HG03378 (cell line): ENCODE results near the gene HOXA7.

Experiments
- ATAC-seq: cut with Tn5 transposase; IDR thresholded peaks from one replicate; pipeline ENCODE4 v1.9.1; 2021; ENCODE audit warnings: mild to moderate bottlenecking, moderate library complexity; ENCODE audit not compliant: unreplicated experiment

HOXA7 gene

GRCh38 chr7:27171637-27172314, 15.3 kb upstream of the HOXA7 start:
- ATAC-seq, result no peak

GRCh38 chr7:27171325-27171636, 14.8 kb upstream of the HOXA7 start:
- ATAC-seq, result no peak

GRCh38 chr7:27170426-27171324, 14.2 kb upstream of the HOXA7 start:
- no peak for ATAC-seq

- ATAC-seq, result no peak
These were observed 13.4 kb upstream of the HOXA7 start for GRCh38 chr7:27169658-27170425.

- no peak for ATAC-seq
These were observed 11.9 kb upstream of the HOXA7 start for GRCh38 chr7:27168265-27168947.

GRCh38 chr7:27167916-27168264, 11.4 kb upstream of the HOXA7 start:
- no peak for ATAC-seq

GRCh38 chr7:27166531-27167505, 10.3 kb upstream of the HOXA7 start:
- ATAC-seq, result no peak

- no peak for ATAC-seq
These were observed 9.6 kb upstream of the HOXA7 start for GRCh38 chr7:27165996-27166530.

GRCh38 chr7:27165089-27165995, 8.9 kb upstream of the HOXA7 start, which contains the start of gene HOXA9:
TSS of gene HOXA9 (minus strand) at chr7:27165537. CDS start at chr7:27165457, 80 bp downstream.
- no peak for ATAC-seq

GRCh38 chr7:27164367-27165088, 8.1 kb upstream of the HOXA7 start:
- ATAC-seq, result no peak

- no peak for ATAC-seq
These were observed 7.5 kb upstream of the HOXA7 start for GRCh38 chr7:27164045-27164366.

- ATAC-seq, result no peak
These were observed 7.0 kb upstream of the HOXA7 start for GRCh38 chr7:27163288-27164044.

- ATAC-seq, result no peak
These were observed 6.2 kb upstream of the HOXA7 start for GRCh38 chr7:27162561-27163287.

- no peak for ATAC-seq
These were observed 5.5 kb upstream of the HOXA7 start for GRCh38 chr7:27161721-27162560.

GRCh38 chr7:27161214-27161720, 4.8 kb upstream of the HOXA7 start:
- no peak for ATAC-seq
